Endodermal cell (in vitro differentiated cells): Measurements from ENCODE around the gene LDLRAD4. TPM values are rescaled to one million over a fixed set of nuclear protein-coding genes. Genes with fewer than 3 reads are reported as not detected.

Experiments used
- DNase-seq: peaks from one replicate; pipeline ENCODE4 v3.0.0-alpha.2; 2017
- H3K27ac ChIP-seq: 2 replicates; pipeline ENCODE4 v1.5.1; 2013; ENCODE audit warnings: mild to moderate bottlenecking, low read depth, low read length, moderate library complexity
- H3K27me3 ChIP-seq: 2 replicates; pipeline ENCODE4 v1.6.1; 2013; ENCODE audit warnings: mild to moderate bottlenecking, low read length, moderate library complexity; ENCODE audit not compliant: insufficient read depth, control insufficient read depth, poor library complexity, severe bottlenecking
- H3K36me3 ChIP-seq: 2 replicates; pipeline ENCODE4 v1.7.0; 2013; ENCODE audit warnings: mild to moderate bottlenecking, low read length, moderate library complexity; ENCODE audit not compliant: control insufficient read depth, insufficient read depth
- H3K4me1 ChIP-seq: one replicate; pipeline ENCODE4 v1.7.0; 2013; ENCODE audit warnings: low read length; ENCODE audit not compliant: control insufficient read depth, insufficient read depth
- H3K4me3 ChIP-seq: 2 replicates; pipeline ENCODE4 v1.5.1; 2013; ENCODE audit warnings: mild to moderate bottlenecking, low read length, moderate library complexity
- H3K9ac ChIP-seq: 2 replicates; pipeline ENCODE4 v1.6.1; 2013; ENCODE audit warnings: mild to moderate bottlenecking, low read length, moderate library complexity; ENCODE audit not compliant: poor library complexity, severe bottlenecking; ENCODE audit errors: extremely low read depth
- H3K9me3 ChIP-seq: 2 replicates; pipeline ENCODE4 v1.6.1; 2013; ENCODE audit warnings: mild to moderate bottlenecking, low read length, moderate library complexity; ENCODE audit not compliant: control insufficient read depth
- H3K27ac Mint-ChIP-seq: 2 replicates; pipeline ENCODE4 v1.8.0; 2020; ENCODE audit warnings: mixed read lengths
- H3K27me3 Mint-ChIP-seq: 2 replicates; pipeline ENCODE4 v1.8.0; 2021; ENCODE audit warnings: mild to moderate bottlenecking, mixed read lengths; ENCODE audit not compliant: insufficient read depth
- H3K36me3 Mint-ChIP-seq: 2 replicates; pipeline ENCODE4 v1.8.0; 2020; ENCODE audit warnings: low read depth, mixed read lengths
- H3K4me1 Mint-ChIP-seq: 2 replicates; pipeline ENCODE4 v1.8.0; 2020; ENCODE audit warnings: mixed read lengths
- H3K4me3 Mint-ChIP-seq: 2 replicates; pipeline ENCODE4 v1.8.0; 2020; ENCODE audit warnings: mild to moderate bottlenecking, moderate library complexity, mixed read lengths
- H3K9me3 Mint-ChIP-seq: 2 replicates; pipeline ENCODE4 v1.8.0; 2020; ENCODE audit warnings: mild to moderate bottlenecking, mixed read lengths
- WGBS, 2 experiments: methylation state at CpG; one replicate each; pipeline versions ENCODE4 v1.1.5 to v1.1.7; 2013; ENCODE audit warnings: missing lambda C conversion rate in 2 of 2, mixed read lengths in 1 of 2; ENCODE audit not compliant: insufficient coverage in 1 of 2, insufficient read length in 1 of 2; 5-methylcytosine and 5-hydroxymethylcytosine counted together
- total RNA-seq, 2 donors: library from RNA; stranded (reverse); fragmentation: NEBNext Ultra II Directional in 1 of 2; extraction: Animal tissue kit (Norgen Biotek cat#: 25700) in 1 of 2; gene quantifications; 2 replicates in 1 of 2; 3 replicates in 1 of 2; pipeline ENCODE4 v1.2.1, GENCODE V29; 2021
- TF ChIP-seq, protein P1 (sequence below): fragments of 200-600 bp; sonication (generic); conservative IDR thresholded peaks from 2 replicates; pipeline ENCODE4 v1.5.0; 2021; ENCODE audit warnings: antibody characterized with exemption, mild to moderate bottlenecking

Gene LDLRAD4
- total RNA-seq, 2 donors from 2014 or later = 14.9 to 15.1 TPM

- no peak for DNase-seq
- H3K4me1 ChIP-seq = no peaks in the 10 kb centered on the region
- peaks cover 8% of the 10 kb centered on the region for H3K27me3 ChIP-seq
- no peak overlapping the region for H3K4me3 ChIP-seq
- Mint-ChIP-seq H3K9me3 (no peaks in the 10 kb centered on the region), H3K4me1 (peaks cover 4% of the 10 kb centered on the region), H3K27me3 (peaks cover 33% of the 10 kb centered on the region), H3K27ac (no peak overlapping the region), H3K4me3 (no peak overlapping the region), H3K36me3 (no peaks in the 10 kb centered on the region)
- 91 to 92% methylated on average over 9 to 18 of the region's 18 CpGs for WGBS, 2 experiments
- H3K9ac ChIP-seq = no peak overlapping the region
- no peaks in the 10 kb centered on the region for H3K9me3 ChIP-seq
- H3K27ac ChIP-seq = no peak overlapping the region
- TF ChIP-seq, protein P1, sequence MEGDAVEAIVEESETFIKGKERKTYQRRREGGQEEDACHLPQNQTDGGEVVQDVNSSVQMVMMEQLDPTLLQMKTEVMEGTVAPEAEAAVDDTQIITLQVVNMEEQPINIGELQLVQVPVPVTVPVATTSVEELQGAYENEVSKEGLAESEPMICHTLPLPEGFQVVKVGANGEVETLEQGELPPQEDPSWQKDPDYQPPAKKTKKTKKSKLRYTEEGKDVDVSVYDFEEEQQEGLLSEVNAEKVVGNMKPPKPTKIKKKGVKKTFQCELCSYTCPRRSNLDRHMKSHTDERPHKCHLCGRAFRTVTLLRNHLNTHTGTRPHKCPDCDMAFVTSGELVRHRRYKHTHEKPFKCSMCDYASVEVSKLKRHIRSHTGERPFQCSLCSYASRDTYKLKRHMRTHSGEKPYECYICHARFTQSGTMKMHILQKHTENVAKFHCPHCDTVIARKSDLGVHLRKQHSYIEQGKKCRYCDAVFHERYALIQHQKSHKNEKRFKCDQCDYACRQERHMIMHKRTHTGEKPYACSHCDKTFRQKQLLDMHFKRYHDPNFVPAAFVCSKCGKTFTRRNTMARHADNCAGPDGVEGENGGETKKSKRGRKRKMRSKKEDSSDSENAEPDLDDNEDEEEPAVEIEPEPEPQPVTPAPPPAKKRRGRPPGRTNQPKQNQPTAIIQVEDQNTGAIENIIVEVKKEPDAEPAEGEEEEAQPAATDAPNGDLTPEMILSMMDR = no peak
- no peaks in the 10 kb centered on the region for H3K36me3 ChIP-seq
Observed at GRCh38 chr18:13213036-13213795, 5.3 kb upstream of the LDLRAD4 start.

DNA sequence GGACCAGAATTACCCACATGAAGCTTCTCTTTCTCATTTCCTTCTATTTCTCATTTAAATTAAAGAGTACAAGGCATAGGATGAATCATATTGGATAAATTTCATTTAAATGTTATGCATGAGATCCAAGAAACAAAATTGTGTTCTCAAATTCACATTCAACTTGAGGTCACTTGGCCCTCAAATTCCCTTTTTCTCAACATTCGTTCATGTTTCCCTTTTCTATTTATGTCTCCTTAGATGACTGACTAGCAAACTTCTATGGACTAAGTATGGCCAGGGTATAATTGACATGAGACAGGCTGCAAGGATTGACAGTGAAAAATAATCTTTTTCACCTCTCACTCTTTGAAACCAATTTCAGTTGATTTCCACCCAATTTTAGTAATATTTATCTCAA, 4.0 kb upstream of the LDLRAD4 start:
- H3K9me3 ChIP-seq = no peaks in the 10 kb centered on the region
- Mint-ChIP-seq H3K4me3 (no peak overlapping the region), H3K27ac (no peak overlapping the region), H3K36me3 (no peaks in the 10 kb centered on the region), H3K27me3 (peaks cover 38% of the 10 kb centered on the region), H3K4me1 (peaks cover 9% of the 10 kb centered on the region), H3K9me3 (no peaks in the 10 kb centered on the region)
- no peaks in the 10 kb centered on the region for H3K4me1 ChIP-seq
- DNase-seq = no peak
- 89 to 92% methylated on average over 1 of the region's 1 CpG for WGBS, 2 experiments
- no peak overlapping the region for H3K27ac ChIP-seq
- H3K4me3 ChIP-seq = no peak overlapping the region
- no peak overlapping the region for H3K9ac ChIP-seq
- TF ChIP-seq, protein P1 = no peak
- peaks cover 18% of the 10 kb centered on the region for H3K27me3 ChIP-seq
- H3K36me3 ChIP-seq = no peaks in the 10 kb centered on the region

GRCh38 chr18:13216092-13216582, 2.4 kb upstream of the LDLRAD4 start:
- H3K27me3 ChIP-seq = peaks cover 28% of the 10 kb centered on the region

More at GRCh38 chr18:13216092-13216582, 2.4 kb upstream of the LDLRAD4 start:
- H3K27ac Mint-ChIP-seq = no peak overlapping the region
- peaks cover 3% of the 10 kb centered on the region for H3K4me1 ChIP-seq
- WGBS, 2 experiments = 36 to 46% methylated on average over 5 to 8 of the region's 8 CpGs
- H3K4me3 Mint-ChIP-seq = peak overlapping the region; percentile 72
- no peak overlapping the region for H3K27ac ChIP-seq
- H3K9me3 ChIP-seq = no peaks in the 10 kb centered on the region
- no peaks in the 10 kb centered on the region for H3K9me3 Mint-ChIP-seq
- no peaks in the 10 kb centered on the region for H3K36me3 ChIP-seq
- TF ChIP-seq, protein P1 = peak; percentile 77
- peaks cover 22% of the 10 kb centered on the region for H3K4me1 Mint-ChIP-seq
- H3K27me3 Mint-ChIP-seq = peaks cover 44% of the 10 kb centered on the region
- H3K9ac ChIP-seq = no peak overlapping the region
- no peak overlapping the region for H3K4me3 ChIP-seq
- DNase-seq = peak; percentile 82
- no peaks in the 10 kb centered on the region for H3K36me3 Mint-ChIP-seq
